Transverse colon (tissue), 4 donors: ENCODE measurements around the gene PLAC1. TPM values are rescaled to one million over a fixed set of nuclear protein-coding genes. Genes with fewer than 3 reads are reported as not detected.

ENCODE experiments used
- DNase-seq: peaks from one replicate; pipeline ENCODE4 v3.0.0-alpha.2; 2019
- H3K27ac ChIP-seq, 4 donors: fragments of 200-600 bp; sonication (generic); 2 replicates each; pipeline ENCODE4 v1.5.1; 2016 to 2018; ENCODE audit warnings: inconsistent platforms in 4 of 4
- H3K27me3 ChIP-seq: fragments of 200-600 bp; sonication (generic); 2 replicates; pipeline ENCODE4 v1.5.1; 2017; ENCODE audit warnings: inconsistent platforms
- H3K36me3 ChIP-seq, 4 donors: fragments of 200-600 bp; sonication (generic); 2 replicates each; pipeline ENCODE4 v1.5.1; 2017 to 2019; ENCODE audit warnings: inconsistent platforms in 4 of 4
- H3K4me1 ChIP-seq, 4 donors: fragments of 200-600 bp; sonication (generic); 2 replicates each; pipeline ENCODE4 v1.5.1; 2017 to 2020; ENCODE audit warnings: inconsistent platforms in 4 of 4
- H3K4me3 ChIP-seq, 4 donors: fragments of 200-600 bp; sonication (generic); 1 replicate in 1 of 4; 2 replicates in 3 of 4; pipeline versions ENCODE4 v1.5.1 to v1.6.1; 2017 to 2019; ENCODE audit warnings: inconsistent platforms in 4 of 4
- H3K9me3 ChIP-seq, 2 donors: fragments of 200-600 bp; sonication (generic); 2 replicates each; pipeline ENCODE4 v1.5.1; 2017 to 2019; ENCODE audit warnings: inconsistent platforms in 2 of 2
- EP300 ChIP-seq: sonication (generic); formaldehyde crosslinking; IDR thresholded peaks from one replicate; pipeline ENCODE4 v1.6.1; 2017; ENCODE audit warnings: antibody characterized with exemption, low read depth
- POLR2A ChIP-seq: fragments of 450-650 bp; IDR thresholded peaks from one replicate; pipeline ENCODE4 v1.6.1; 2016; ENCODE audit warnings: antibody characterized with exemption, mild to moderate bottlenecking, moderate library complexity
- POLR2AphosphoS5 ChIP-seq, 3 donors: sonication (generic); formaldehyde crosslinking; IDR thresholded peaks; one replicate each; pipeline ENCODE4 v1.6.1; 2016; ENCODE audit warnings: antibody characterized with exemption in 3 of 3
- WGBS, 2 donors: methylation state at CpG; one replicate each; pipeline ENCODE4 v1.1.5; 2018; ENCODE audit warnings: low coverage in 1 of 2; 5-methylcytosine and 5-hydroxymethylcytosine counted together
- in situ Hi-C, 4 donors: fragments of 200-750 bp; cut with MboI; loops; one replicate each; pipeline versions ENCODE4 v1.15.0 to v1.15.1; 2017; ENCODE audit warnings: low sequenced_read_pairs in 3 of 4, low pct_ligation_motif_present in 1 of 4, low pct_unique_long_range_greater_than_20kb in 1 of 4
- intact Hi-C: fragments of 100-400 bp; cut with DNase I; formaldehyde crosslinking; loops from one replicate; pipeline ENCODE4 v1.15.1; 2023; ENCODE audit warnings: low total_unique reads
- total RNA-seq, 4 donors: library from RNA; depleted of rRNA; stranded (reverse); fragments of >200 nt; gene quantifications; one replicate each; pipeline ENCODE4 v1.1.0, GENCODE V29; 2016
- TF ChIP-seq, protein P1 (sequence below), 5 experiments: fragments of 200-600 bp in 3 of 5; fragments of 450-650 bp in 2 of 5; sonication (generic) in 3 of 5; IDR thresholded peaks; 1 replicate in 2 of 5; 2 replicates in 3 of 5; pipeline ENCODE4 v1.5.1; 2016 to 2017; ENCODE audit warnings: antibody characterized with exemption in 5 of 5, inconsistent platforms in 3 of 5, mild to moderate bottlenecking in 2 of 5, moderate library complexity in 1 of 5

PLAC1 gene
- total RNA-seq, 4 donors from 2014 or later: 0.79 TPM; not detected in 3

- Histone ChIP-seq H3K4me3 (no peak overlapping the region), H3K27ac (no peak overlapping the region), H3K9me3 (no peaks in the 10 kb centered on the region), H3K27me3 (peaks cover 52% of the 10 kb centered on the region), H3K36me3 (no peaks in the 10 kb centered on the region), H3K4me1 (peaks cover 0 to 26% (median 15%) of the 10 kb centered on the region in 4 donors)
- DNase-seq: no peak
- in situ Hi-C loops (no loop called here), intact Hi-C loops (no loop called here)
- 77 to 83% methylated on average over 5 of the region's 5 CpGs for WGBS, 2 donors
- TF ChIP-seq, protein P1, sequence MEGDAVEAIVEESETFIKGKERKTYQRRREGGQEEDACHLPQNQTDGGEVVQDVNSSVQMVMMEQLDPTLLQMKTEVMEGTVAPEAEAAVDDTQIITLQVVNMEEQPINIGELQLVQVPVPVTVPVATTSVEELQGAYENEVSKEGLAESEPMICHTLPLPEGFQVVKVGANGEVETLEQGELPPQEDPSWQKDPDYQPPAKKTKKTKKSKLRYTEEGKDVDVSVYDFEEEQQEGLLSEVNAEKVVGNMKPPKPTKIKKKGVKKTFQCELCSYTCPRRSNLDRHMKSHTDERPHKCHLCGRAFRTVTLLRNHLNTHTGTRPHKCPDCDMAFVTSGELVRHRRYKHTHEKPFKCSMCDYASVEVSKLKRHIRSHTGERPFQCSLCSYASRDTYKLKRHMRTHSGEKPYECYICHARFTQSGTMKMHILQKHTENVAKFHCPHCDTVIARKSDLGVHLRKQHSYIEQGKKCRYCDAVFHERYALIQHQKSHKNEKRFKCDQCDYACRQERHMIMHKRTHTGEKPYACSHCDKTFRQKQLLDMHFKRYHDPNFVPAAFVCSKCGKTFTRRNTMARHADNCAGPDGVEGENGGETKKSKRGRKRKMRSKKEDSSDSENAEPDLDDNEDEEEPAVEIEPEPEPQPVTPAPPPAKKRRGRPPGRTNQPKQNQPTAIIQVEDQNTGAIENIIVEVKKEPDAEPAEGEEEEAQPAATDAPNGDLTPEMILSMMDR (IDR thresholded peaks at IDR 0.05): no peak
These were observed 105.9 kb downstream of the PLAC1 start for GRCh38 chrX:134552351-134552750.

- intact Hi-C loops (no loop called here), in situ Hi-C loops (no loop called here)
- Histone ChIP-seq H3K9me3 (no peaks in the 10 kb centered on the region), H3K27ac (peak overlapping the region in 1 of 4 donors; percentile 54), H3K4me3 (peak overlapping the region in 2 of 4 donors; percentile 42 to 58), H3K4me1 (peaks cover 0 to 26% (median 15%) of the 10 kb centered on the region in 4 donors), H3K27me3 (peaks cover 60% of the 10 kb centered on the region), H3K36me3 (no peaks in the 10 kb centered on the region)
- 71% methylated on average over 22 of the region's 22 CpGs; no CpG with 5 or more reads in 1 of the 2 donors for WGBS, 2 donors
- no peak for DNase-seq
- TF ChIP-seq POLR2A: no peak
- no peak for TF ChIP-seq EP300
- TF ChIP-seq, protein P1 (IDR thresholded peaks at IDR 0.05): no peak
- no peak for TF ChIP-seq POLR2AphosphoS5 (IDR thresholded peaks at IDR 0.05)
These were observed 106.8 kb downstream of the PLAC1 start for GRCh38 chrX:134551376-134552048.

GRCh38 chrX:134548257-134549201 lies 109.7 kb downstream of the PLAC1 start:
- Histone ChIP-seq H3K27ac (peak overlapping the region; percentile 66 to 76 (median 74)), H3K27me3 (peaks cover 90% of the 10 kb centered on the region), H3K36me3 (no peaks in the 10 kb centered on the region), H3K4me1 (peaks cover 0 to 33% (median 15%) of the 10 kb centered on the region in 4 donors), H3K9me3 (no peaks in the 10 kb centered on the region), H3K4me3 (peak overlapping the region in 3 of 4 donors; percentile 37 to 58 (median 42))
- intact Hi-C loops (no loop called here), in situ Hi-C loops (no loop called here)
- TF ChIP-seq POLR2A (no peak), EP300 (no peak), POLR2AphosphoS5 (IDR thresholded peaks at IDR 0.05) (peak in 2 of 3 donors; percentile 53 to 71)
- TF ChIP-seq, protein P1 (IDR thresholded peaks at IDR 0.05): no peak
- WGBS, 2 donors: 5 to 47% methylated on average over 17 to 33 of the region's 33 CpGs
- DNase-seq: no peak

- H3K27ac ChIP-seq: no peak overlapping the region
- in situ Hi-C loops: no loop called here
- TF ChIP-seq POLR2AphosphoS5 (IDR thresholded peaks at IDR 0.05): no peak
- TF ChIP-seq POLR2A: no peak
- TF ChIP-seq, protein P1 (IDR thresholded peaks at IDR 0.05): no peak
- no peak for TF ChIP-seq EP300
- H3K9me3 ChIP-seq: no peaks in the 10 kb centered on the region
- H3K4me3 ChIP-seq: no peak overlapping the region
- 52 to 62% methylated on average over 5 to 7 of the region's 7 CpGs for WGBS, 2 donors
- DNase-seq: no peak
- intact Hi-C loops: no loop called here
- peaks cover 91% of the 10 kb centered on the region for H3K27me3 ChIP-seq
- peaks cover 0 to 33% (median 15%) of the 10 kb centered on the region in 4 donors for H3K4me1 ChIP-seq
- H3K36me3 ChIP-seq: no peaks in the 10 kb centered on the region
These were observed 111.1 kb downstream of the PLAC1 start for GRCh38 chrX:134547047-134547679.
